Erythroblast (primary cell): ENCODE results near the gene ZNF438.

Experiments used
- DNase-seq, 2 experiments: peaks; one replicate each; lab custom pipeline; 2025; lab: John Stamatoyannopoulos, UW
- GATA1 ChIP-seq: IDR thresholded peaks from 2 replicates; pipeline ENCODE4 v1.6.1; 2011; ENCODE audit warnings: low read depth, mild to moderate bottlenecking, control low read depth, low read length, moderate library complexity
- POLR2A ChIP-seq: IDR thresholded peaks from 2 replicates; pipeline ENCODE4 v1.6.1; 2011; ENCODE audit warnings: mild to moderate bottlenecking, low read length

The ZNF438 gene

GRCh38 chr10:31031558-31032257, at the start of gene ZNF438:
ZNF438 (minus strand) TSS chr10:31031865; CDS start chr10:30877034, 154,831 bp downstream.
- peak; percentile 87 for TF ChIP-seq POLR2A
- TF ChIP-seq GATA1, result no peak
- DNase-seq, result peak; percentile 94 to 98

- no peak for DNase-seq
Measured at GRCh38 chr10:31076610-31076988, 44.9 kb upstream of the ZNF438 start.

GRCh38 chr10:31075881-31076609, 44.4 kb upstream of the ZNF438 start:
- no peak for TF ChIP-seq GATA1
- TF ChIP-seq POLR2A, result no peak
- no peak for DNase-seq

More at GRCh38 chr10:31076610-31076988, 44.9 kb upstream of the ZNF438 start:
- no peak for TF ChIP-seq POLR2A
- no peak for TF ChIP-seq GATA1

GRCh38 chr10:31075434-31075833, 43.8 kb upstream of the ZNF438 start:
- DNase-seq, result no peak

GRCh38 chr10:31074722-31075086, 43.0 kb upstream of the ZNF438 start:
- no peak for TF ChIP-seq GATA1
- no peak for TF ChIP-seq POLR2A
- no peak for DNase-seq

More at GRCh38 chr10:31075434-31075833, 43.8 kb upstream of the ZNF438 start:
- TF ChIP-seq POLR2A (no peak), GATA1 (no peak)

- no peak for TF ChIP-seq GATA1
- TF ChIP-seq POLR2A, result no peak
- no peak for DNase-seq
Measured at GRCh38 chr10:31073996-31074721, 42.5 kb upstream of the ZNF438 start.

- DNase-seq, result no peak
- TF ChIP-seq GATA1 (no peak), POLR2A (no peak)
Measured at GRCh38 chr10:31073211-31073610, 41.5 kb upstream of the ZNF438 start.

- DNase-seq, result no peak
- TF ChIP-seq GATA1, result no peak
- TF ChIP-seq POLR2A, result no peak
Measured at GRCh38 chr10:31072451-31072850, 40.8 kb upstream of the ZNF438 start.

GRCh38 chr10:31071232-31072005, 39.8 kb upstream of the ZNF438 start:
- no peak for DNase-seq
- TF ChIP-seq GATA1 (no peak), POLR2A (no peak)

GRCh38 chr10:31070691-31071090, 39.0 kb upstream of the ZNF438 start:
- no peak for TF ChIP-seq POLR2A
- TF ChIP-seq GATA1, result no peak
- no peak for DNase-seq

- TF ChIP-seq POLR2A (no peak), GATA1 (no peak)
- no peak for DNase-seq
Measured at GRCh38 chr10:31070025-31070424, 38.4 kb upstream of the ZNF438 start.

GRCh38 chr10:31069411-31069810, 37.7 kb upstream of the ZNF438 start:
- no peak for DNase-seq
- no peak for TF ChIP-seq POLR2A
- TF ChIP-seq GATA1, result no peak

GRCh38 chr10:31064348-31064747, 32.7 kb upstream of the ZNF438 start:
- TF ChIP-seq POLR2A (no peak), GATA1 (no peak)
- no peak for DNase-seq
